ENCODE measurements around the gene PROM2. TPM values are rescaled to one million over a fixed set of nuclear protein-coding genes. Genes with fewer than 3 reads are reported as not detected.

The PROM2 gene
- total RNA-seq, 1 donor from 2014 or later: 0.93 TPM

GRCh38 chr2:95305380-95306061, 31.3 kb downstream of the PROM2 start:
- Mint-ChIP-seq H3K4me3 (no peak overlapping the region), H3K27me3 (peaks cover 2% of the 10 kb centered on the region), H3K36me3 (ENCODE audit: low read depth) (no peaks in the 10 kb centered on the region), H3K9me3 (no peaks in the 10 kb centered on the region), H3K4me1 (no peaks in the 10 kb centered on the region), H3K27ac (no peak overlapping the region)
- intact Hi-C loops (cut with micrococcal nuclease): no loop called here
- CTCF ChIA-PET: no interaction called here
- POLR2A ChIA-PET: no interaction called here
- ATAC-seq (ENCODE audit: low read depth) (no peak), DNase-seq (no peak)
- no peak for TF ChIP-seq CTCF (IDR thresholded peaks at IDR 0.05)

DNA sequence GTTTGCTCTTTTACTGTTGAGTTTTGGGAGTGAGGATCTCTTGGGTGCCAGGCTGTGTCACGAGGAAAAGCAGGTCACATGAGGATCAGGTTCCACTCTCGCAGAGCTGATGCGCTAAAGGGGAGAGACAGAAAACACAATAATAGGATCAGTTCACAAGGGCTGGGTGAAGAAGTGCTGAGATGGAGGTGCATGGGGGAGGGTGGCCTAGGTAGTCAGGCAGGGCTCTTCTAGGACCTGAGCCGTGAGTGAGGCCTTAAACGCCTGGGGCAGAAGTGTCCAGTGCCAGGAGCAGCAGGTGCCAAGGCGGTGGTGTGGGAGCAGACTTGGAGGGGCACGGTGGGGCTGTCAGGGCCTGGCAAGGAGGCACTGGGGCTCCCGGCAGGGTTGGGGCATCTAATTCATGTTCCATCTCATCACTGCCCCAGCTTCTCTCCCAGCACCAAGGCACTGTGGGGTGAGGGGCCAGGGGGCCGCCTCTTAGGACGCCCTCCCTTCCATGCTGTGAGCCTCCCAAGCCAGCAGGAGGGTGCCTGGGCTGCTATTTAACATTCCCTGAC, 32.2 kb downstream of the PROM2 start:
- no peak for TF ChIP-seq CTCF (IDR thresholded peaks at IDR 0.05)
- no peaks in the 10 kb centered on the region for H3K4me1 Mint-ChIP-seq
- no peak overlapping the region for H3K4me3 Mint-ChIP-seq
- ChIA-PET POLR2A (no interaction called here), CTCF (no interaction called here)
- intact Hi-C loops (cut with micrococcal nuclease): no loop called here
- no peaks in the 10 kb centered on the region for H3K9me3 Mint-ChIP-seq
- no peak for ATAC-seq (ENCODE audit: low read depth)
- no peak overlapping the region for H3K27ac Mint-ChIP-seq
- H3K36me3 Mint-ChIP-seq (ENCODE audit: low read depth): no peaks in the 10 kb centered on the region
- no peak for DNase-seq
- H3K27me3 Mint-ChIP-seq: peaks cover 2% of the 10 kb centered on the region

GRCh38 chr2:95307036-95307435, 32.8 kb downstream of the PROM2 start:
- ChIA-PET POLR2A (no interaction called here), CTCF (no interaction called here)
- intact Hi-C loops (cut with micrococcal nuclease): no loop called here
- no peak for DNase-seq
- H3K4me3 Mint-ChIP-seq: no peak overlapping the region
- no peaks in the 10 kb centered on the region for H3K36me3 Mint-ChIP-seq (ENCODE audit: low read depth)
- no peak overlapping the region for H3K27ac Mint-ChIP-seq
- no peak for ATAC-seq (ENCODE audit: low read depth)
- H3K4me1 Mint-ChIP-seq: no peaks in the 10 kb centered on the region
- no peak for TF ChIP-seq CTCF (IDR thresholded peaks at IDR 0.05)
- H3K9me3 Mint-ChIP-seq: no peaks in the 10 kb centered on the region
- peaks cover 2% of the 10 kb centered on the region for H3K27me3 Mint-ChIP-seq

GRCh38 chr2:95307878-95308277, 33.6 kb downstream of the PROM2 start:
- POLR2A ChIA-PET: no interaction called here
- CTCF ChIA-PET: no interaction called here
- no peak for DNase-seq
- Mint-ChIP-seq H3K9me3 (no peaks in the 10 kb centered on the region), H3K36me3 (ENCODE audit: low read depth) (no peaks in the 10 kb centered on the region), H3K27ac (no peak overlapping the region), H3K4me3 (no peak overlapping the region), H3K27me3 (peaks cover 2% of the 10 kb centered on the region), H3K4me1 (no peaks in the 10 kb centered on the region)
- intact Hi-C loops (cut with micrococcal nuclease): no loop called here
- ATAC-seq (ENCODE audit: low read depth): no peak
- TF ChIP-seq CTCF (IDR thresholded peaks at IDR 0.05): no peak

DNA sequence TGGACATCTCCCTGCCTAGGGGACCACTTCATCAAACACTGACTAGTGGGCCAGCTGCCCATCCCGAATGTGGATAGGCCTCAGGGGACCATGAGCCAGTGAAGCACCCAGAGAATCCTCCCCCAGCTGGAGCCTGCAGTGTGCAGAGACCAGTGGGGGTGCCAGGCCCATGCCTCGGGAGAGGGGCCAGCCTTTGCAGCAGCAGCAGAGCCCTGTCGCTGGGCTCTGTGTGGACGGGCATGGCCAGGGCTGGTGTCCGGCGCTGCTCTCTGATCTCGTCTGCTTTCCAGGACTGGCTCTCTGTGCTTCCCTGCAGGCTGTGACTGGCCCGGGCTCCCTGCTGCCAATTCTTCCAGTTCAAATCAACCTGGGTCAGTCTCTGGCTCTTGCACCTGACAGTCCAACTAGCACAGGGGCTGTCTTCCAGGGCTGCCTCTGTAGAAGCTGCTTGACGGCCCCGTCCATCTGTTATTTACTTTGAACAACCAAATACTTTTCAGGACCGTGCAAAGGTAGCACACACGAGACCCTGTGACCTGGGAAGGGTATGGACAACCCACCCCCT, 34.3 kb downstream of the PROM2 start:
- no peak for DNase-seq
- ChIA-PET CTCF (no interaction called here), POLR2A (no interaction called here)
- Mint-ChIP-seq H3K4me3 (no peak overlapping the region), H3K9me3 (no peaks in the 10 kb centered on the region), H3K27me3 (peaks cover under 1% of the 10 kb centered on the region), H3K4me1 (no peaks in the 10 kb centered on the region), H3K27ac (no peak overlapping the region), H3K36me3 (ENCODE audit: low read depth) (no peaks in the 10 kb centered on the region)
- ATAC-seq (ENCODE audit: low read depth): no peak
- TF ChIP-seq CTCF (IDR thresholded peaks at IDR 0.05): no peak
- intact Hi-C loops (cut with micrococcal nuclease): no loop called here
